Measurements from ENCODE around the gene NWD2. TPM values are rescaled to one million over a fixed set of nuclear protein-coding genes. Genes with fewer than 3 reads are reported as not detected.

The NWD2 gene
- total and polyA plus RNA-seq, 2 experiments from 2014 or later = not detected

DNA sequence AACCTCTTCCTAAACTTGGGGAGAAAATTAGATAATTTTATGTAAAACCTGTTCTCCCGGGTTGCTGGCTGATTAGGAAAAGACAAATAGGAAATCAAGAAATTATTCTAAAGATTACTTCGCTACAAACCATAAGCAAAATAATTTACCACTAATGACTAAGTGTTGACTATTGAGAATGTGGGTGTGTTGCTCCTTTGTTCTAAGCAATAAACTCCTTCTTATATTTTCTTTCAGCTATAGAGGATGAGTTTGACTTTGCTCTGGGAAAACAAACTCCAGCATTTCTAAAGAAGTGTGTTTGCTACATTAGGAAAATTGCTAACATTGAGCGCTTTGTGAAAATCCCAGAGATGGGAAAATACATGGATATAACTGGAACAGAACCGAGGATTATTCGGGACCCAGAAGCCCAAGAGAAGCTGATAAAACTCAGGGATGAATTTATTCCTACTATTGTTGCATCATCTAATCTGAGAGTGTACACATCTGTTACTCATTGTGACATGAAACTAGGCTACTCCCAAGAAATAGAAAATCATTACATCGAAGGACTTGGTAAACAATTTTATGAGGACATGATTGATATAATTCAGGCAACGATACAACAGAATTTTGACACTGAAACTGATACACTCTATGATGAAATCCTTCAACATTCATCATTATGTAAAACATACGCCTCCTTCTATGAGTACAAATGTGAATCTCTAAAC lies 194.2 kb downstream of the NWD2 start:
- DNase-seq = peak; percentile 16
- H3K27ac ChIP-seq = no peak overlapping the region

DNA sequence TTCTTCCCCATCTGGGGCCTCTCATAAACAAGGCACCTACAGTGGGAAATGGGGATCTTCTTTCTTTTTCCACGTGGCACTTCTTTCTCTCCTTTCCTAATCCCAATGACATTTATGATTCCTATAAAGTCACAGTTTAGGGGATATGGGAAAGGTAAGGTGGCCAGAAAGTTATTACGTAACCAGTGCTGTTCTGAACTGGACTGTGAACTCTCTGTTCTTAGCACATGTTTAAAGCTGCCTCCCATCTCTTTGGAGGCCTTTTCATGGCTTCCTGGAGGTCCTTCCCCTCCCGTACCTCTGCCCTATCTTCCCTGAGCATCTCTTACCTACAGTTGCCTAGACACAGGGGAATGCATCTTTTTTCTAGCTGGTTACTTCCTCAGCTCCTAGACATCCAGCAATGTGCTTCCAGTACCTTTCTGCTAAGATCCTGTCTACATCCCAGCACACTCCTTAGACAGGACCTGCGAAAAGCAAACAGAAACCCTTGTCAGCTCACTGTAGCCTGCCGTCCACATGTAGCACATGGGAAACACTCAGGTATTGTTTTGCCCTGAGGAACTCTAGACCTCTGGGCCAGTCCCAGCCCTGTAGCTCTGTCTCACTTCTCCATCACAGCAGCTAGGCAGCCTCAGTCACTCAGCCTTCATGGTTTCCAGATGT lies 195.4 kb downstream of the NWD2 start:
- H3K79me2 ChIP-seq (ENCODE audit: insufficient read depth) = no peaks in the 10 kb centered on the region
- in situ Hi-C loops (cut with MboI) = no loop called here

More for the DNA sequence above, 194.2 kb downstream of the NWD2 start:
- 25 to 27% methylated on average over 8 of the region's 8 CpGs for WGBS, 2 experiments (ENCODE audit: low coverage in 1 of 2, low lambda C conversion rate in 2 of 2, missing lambda C conversion rate in 2 of 2)
- Histone ChIP-seq H3K36me3 (ENCODE audit: low read depth) (no peaks in the 10 kb centered on the region), H3F3A (ENCODE audit: insufficient read depth) (no peaks in the 10 kb centered on the region), H3K9me3 (ENCODE audit: low read depth) (no peaks in the 10 kb centered on the region), H3K4me3 (no peak overlapping the region), H3K4me1 (ENCODE audit: insufficient read depth) (no peaks in the 10 kb centered on the region), H3K79me2 (ENCODE audit: insufficient read depth) (no peaks in the 10 kb centered on the region), H3K27me3 (replicated peaks; ENCODE audit: insufficient read depth) (peaks cover 5% of the 10 kb centered on the region; the same call in 1 of the 2 replicates), H3K9me2 (ENCODE audit: insufficient read depth) (no peaks in the 10 kb centered on the region), H3K9ac (no peak overlapping the region), H3K4me2 (ENCODE audit: unreplicated experiment) (no peak overlapping the region), H4K20me1 (ENCODE audit: insufficient read depth) (no peaks in the 10 kb centered on the region), H2AFZ (0 out of 2 replicates have a peak overlapping the region, but pooled peaks have one; percentile 2)
- TF ChIP-seq EZH2phosphoT487 (IDR thresholded peaks at IDR 0.05; ENCODE audit: insufficient read depth, low read depth) (no peak), EZH2 (IDR thresholded peaks at IDR 0.05; ENCODE audit: insufficient read depth, poor library complexity, severe bottlenecking) (no peak)
- in situ Hi-C loops (cut with MboI) = no loop called here

DNA sequence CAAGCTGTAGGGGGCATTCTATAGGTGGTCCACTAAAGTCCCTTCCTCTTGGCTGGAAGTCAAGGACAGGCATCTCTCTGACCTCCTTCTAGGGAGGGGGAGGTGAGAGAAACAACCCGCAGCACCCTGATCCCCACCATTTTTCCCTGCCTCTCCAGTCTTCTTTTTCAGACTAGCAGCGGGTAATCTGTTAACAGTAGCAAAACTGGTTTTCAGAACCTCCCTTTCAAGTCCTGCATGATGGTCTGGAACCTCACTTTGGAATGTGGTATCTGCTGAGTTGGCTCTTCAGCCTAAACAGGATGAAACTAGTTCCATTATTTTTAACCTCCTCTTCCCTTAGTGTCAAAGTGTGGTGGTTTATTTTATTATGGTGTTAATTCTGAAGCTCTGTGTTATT lies 196.0 kb downstream of the NWD2 start:
- no peaks in the 10 kb centered on the region for H3K36me3 ChIP-seq (ENCODE audit: low read depth)
- no peak for TF ChIP-seq EZH2 (IDR thresholded peaks at IDR 0.05; ENCODE audit: insufficient read depth, poor library complexity, severe bottlenecking)
- TF ChIP-seq EZH2phosphoT487 (IDR thresholded peaks at IDR 0.05; ENCODE audit: insufficient read depth, low read depth) = no peak
- 44 to 82% methylated on average over 2 of the region's 2 CpGs for WGBS, 2 experiments (ENCODE audit: low coverage in 1 of 2, low lambda C conversion rate in 2 of 2, missing lambda C conversion rate in 2 of 2)
- no peaks in the 10 kb centered on the region for H3F3A ChIP-seq (ENCODE audit: insufficient read depth)
- H3K9me3 ChIP-seq (ENCODE audit: low read depth) = no peaks in the 10 kb centered on the region
- H3K9me2 ChIP-seq (ENCODE audit: insufficient read depth) = no peaks in the 10 kb centered on the region
- no peak overlapping the region for H3K9ac ChIP-seq
- H2AFZ ChIP-seq = no peak overlapping the region
- DNase-seq = no peak
- H3K27me3 ChIP-seq (replicated peaks; ENCODE audit: insufficient read depth) = peaks cover 7% of the 10 kb centered on the region
- in situ Hi-C loops (cut with MboI) = no loop called here
- H3K4me2 ChIP-seq (ENCODE audit: unreplicated experiment) = no peak overlapping the region
- no peak overlapping the region for H3K4me3 ChIP-seq
- no peak overlapping the region for H3K27ac ChIP-seq
- no peaks in the 10 kb centered on the region for H3K4me1 ChIP-seq (ENCODE audit: insufficient read depth)
- no peaks in the 10 kb centered on the region for H4K20me1 ChIP-seq (ENCODE audit: insufficient read depth)
- H3K79me2 ChIP-seq (ENCODE audit: insufficient read depth) = no peaks in the 10 kb centered on the region

More for the DNA sequence above, 195.4 kb downstream of the NWD2 start:
- no peak overlapping the region for H3K27ac ChIP-seq
- H3K4me2 ChIP-seq (ENCODE audit: unreplicated experiment) = no peak overlapping the region
- H3K9me3 ChIP-seq (ENCODE audit: low read depth) = no peaks in the 10 kb centered on the region
- TF ChIP-seq EZH2phosphoT487 (IDR thresholded peaks at IDR 0.05; ENCODE audit: insufficient read depth, low read depth) (no peak), EZH2 (IDR thresholded peaks at IDR 0.05; ENCODE audit: insufficient read depth, poor library complexity, severe bottlenecking) (no peak)
- H3K9me2 ChIP-seq (ENCODE audit: insufficient read depth) = no peaks in the 10 kb centered on the region
- H4K20me1 ChIP-seq (ENCODE audit: insufficient read depth) = no peaks in the 10 kb centered on the region
- H3K4me1 ChIP-seq (ENCODE audit: insufficient read depth) = no peaks in the 10 kb centered on the region
- H3K9ac ChIP-seq = no peak overlapping the region
- WGBS, 2 experiments (ENCODE audit: low coverage in 1 of 2, low lambda C conversion rate in 2 of 2, missing lambda C conversion rate in 2 of 2) = 33 to 34% methylated on average over 5 of the region's 5 CpGs
- no peak for DNase-seq
- no peak overlapping the region for H2AFZ ChIP-seq
- H3K36me3 ChIP-seq (ENCODE audit: low read depth) = no peaks in the 10 kb centered on the region
- peaks cover 5% of the 10 kb centered on the region; the same call in 1 of the 2 replicates for H3K27me3 ChIP-seq (replicated peaks; ENCODE audit: insufficient read depth)
- H3F3A ChIP-seq (ENCODE audit: insufficient read depth) = no peaks in the 10 kb centered on the region
- no peak overlapping the region for H3K4me3 ChIP-seq

DNA sequence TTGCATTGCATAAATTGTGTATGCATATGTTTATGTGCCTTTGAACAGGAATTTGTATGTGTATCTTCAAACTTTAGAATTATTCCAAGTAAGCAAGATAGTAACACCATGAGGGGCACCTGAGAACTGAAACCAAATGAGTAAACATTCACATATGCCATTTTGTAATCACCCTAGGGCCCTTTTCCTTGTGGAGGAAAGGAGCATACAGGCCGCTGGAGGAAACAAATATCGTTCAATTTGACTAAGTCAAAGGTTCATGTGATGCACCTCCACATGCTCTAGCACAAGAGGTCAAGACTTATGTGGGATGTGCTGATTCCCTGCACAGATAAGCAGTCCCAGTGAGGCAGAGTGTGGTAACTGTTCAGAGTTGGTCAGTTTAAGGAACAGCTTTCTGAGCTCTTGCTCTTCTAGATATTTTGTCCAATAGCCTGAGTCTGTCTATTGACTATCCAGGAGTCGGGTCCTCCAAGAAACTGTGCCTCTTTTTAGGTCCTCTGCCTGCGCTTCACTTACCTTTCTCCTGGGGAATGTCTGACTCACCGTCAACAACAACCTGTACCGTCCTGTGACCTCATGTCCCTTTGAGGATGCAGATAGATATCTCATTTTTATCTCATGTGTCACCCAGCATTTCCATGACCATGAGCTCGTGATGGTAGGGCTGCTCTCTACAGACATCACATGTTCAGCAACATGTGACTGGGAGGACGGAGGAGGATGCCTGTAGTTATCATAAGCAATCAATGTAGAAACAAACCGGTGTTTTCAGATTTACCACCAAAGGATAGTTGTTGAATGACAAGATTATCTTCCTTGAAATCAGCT lies 196.9 kb downstream of the NWD2 start:
- no peaks in the 10 kb centered on the region for H3K9me3 ChIP-seq (ENCODE audit: low read depth)
- H3K27me3 ChIP-seq (replicated peaks; ENCODE audit: insufficient read depth) = peaks cover 12% of the 10 kb centered on the region
- H3K9me2 ChIP-seq (ENCODE audit: insufficient read depth) = no peaks in the 10 kb centered on the region
- H3K4me1 ChIP-seq (ENCODE audit: insufficient read depth) = no peaks in the 10 kb centered on the region
- no peak for DNase-seq
- no peak overlapping the region for H3K4me3 ChIP-seq
- H2AFZ ChIP-seq = no peak overlapping the region
- H4K20me1 ChIP-seq (ENCODE audit: insufficient read depth) = no peaks in the 10 kb centered on the region
- no peak overlapping the region for H3K27ac ChIP-seq
- WGBS, 2 experiments (ENCODE audit: low coverage in 1 of 2, low lambda C conversion rate in 2 of 2, missing lambda C conversion rate in 2 of 2) = 47 to 56% methylated on average over 9 of the region's 9 CpGs
- H3F3A ChIP-seq (ENCODE audit: insufficient read depth) = no peaks in the 10 kb centered on the region
- in situ Hi-C loops (cut with MboI) = no loop called here
- TF ChIP-seq EZH2phosphoT487 (IDR thresholded peaks at IDR 0.05; ENCODE audit: insufficient read depth, low read depth) (no peak), EZH2 (IDR thresholded peaks at IDR 0.05; ENCODE audit: insufficient read depth, poor library complexity, severe bottlenecking) (no peak)
- H3K4me2 ChIP-seq (ENCODE audit: unreplicated experiment) = no peak overlapping the region
- no peaks in the 10 kb centered on the region for H3K36me3 ChIP-seq (ENCODE audit: low read depth)
- no peak overlapping the region for H3K9ac ChIP-seq
- no peaks in the 10 kb centered on the region for H3K79me2 ChIP-seq (ENCODE audit: insufficient read depth)

All from GM23248 (cell line).